Measurements from ENCODE around the gene PRAC2. TPM values are rescaled to one million over a fixed set of nuclear protein-coding genes. Genes with fewer than 3 reads are reported as not detected.

The PRAC2 gene
- total and polyA plus RNA-seq, 2 of the 13 experiments (the other 11 are each of a cell fraction or from before 2014, with no cell fraction given): not detected

DNA sequence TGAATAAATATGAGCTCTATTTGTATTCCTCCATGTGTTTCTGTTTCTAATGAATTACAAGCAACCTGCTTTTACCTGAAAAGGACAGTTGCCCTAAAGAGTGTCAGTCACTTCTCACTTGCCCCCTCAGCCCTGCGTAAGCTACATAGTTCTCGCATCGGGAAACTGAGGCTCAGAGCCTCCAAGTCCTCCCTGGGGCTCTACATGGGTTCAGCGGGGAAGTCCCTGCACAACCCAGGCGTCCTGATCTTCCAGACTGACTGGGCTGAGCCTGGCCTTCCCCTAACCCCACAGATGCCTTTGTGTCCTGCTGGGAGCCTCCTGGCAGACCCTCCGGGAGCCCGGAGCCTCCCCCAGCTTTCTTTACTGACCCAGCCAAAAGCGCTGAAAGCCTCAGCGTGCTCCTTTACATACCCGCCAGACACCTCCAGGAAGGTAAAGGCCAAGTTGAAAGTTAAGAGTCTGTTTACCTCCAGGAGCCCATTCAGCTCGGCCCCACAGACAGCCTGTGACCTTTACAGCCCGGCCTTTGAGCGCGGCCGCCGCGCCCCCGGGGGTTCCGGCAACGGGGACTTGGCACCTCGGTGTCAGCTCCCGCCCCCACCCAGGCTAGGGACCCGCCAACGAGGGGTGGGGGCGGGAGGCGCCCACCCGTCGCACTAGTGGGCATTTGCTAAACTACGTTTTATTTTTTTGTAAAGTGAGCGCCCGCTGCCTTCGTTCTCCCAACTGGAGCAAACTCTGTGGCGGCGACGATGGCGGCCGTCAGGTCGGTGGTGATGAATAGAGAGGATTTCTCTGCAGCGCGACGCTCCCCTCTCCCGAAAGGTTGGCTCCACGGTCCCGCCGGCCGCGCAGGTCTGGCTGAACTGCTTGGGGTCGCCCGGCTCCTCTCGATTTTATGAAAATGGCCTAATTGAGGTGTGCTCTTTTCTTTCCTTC, 10.0 kb downstream of the PRAC2 start (continued):
- no peak for TF ChIP-seq USF2 (IDR thresholded peaks at IDR 0.05; ENCODE audit: low read depth, low read length)
- no peak for TF ChIP-seq USF2 (CRISPR knock-in tag; IDR thresholded peaks at IDR 0.05; ENCODE audit: borderline replicate concordance)
- TF ChIP-seq ARNT (IDR thresholded peaks at IDR 0.05): no peak
- no peak for TF ChIP-seq IKZF4 (CRISPR knock-in tag; IDR thresholded peaks at IDR 0.05; ENCODE audit: borderline replicate concordance, low read depth, not compliant biosample characterization)
- no peak for TF ChIP-seq NFATC3 (CRISPR knock-in tag; IDR thresholded peaks at IDR 0.05)
- TF ChIP-seq PAXIP1 (CRISPR knock-in tag; conservative IDR thresholded peaks at IDR 0.05): no peak
- TF ChIP-seq ATF4 (CRISPR knock-in tag; IDR thresholded peaks at IDR 0.05): no peak
- TF ChIP-seq, protein P1, sequence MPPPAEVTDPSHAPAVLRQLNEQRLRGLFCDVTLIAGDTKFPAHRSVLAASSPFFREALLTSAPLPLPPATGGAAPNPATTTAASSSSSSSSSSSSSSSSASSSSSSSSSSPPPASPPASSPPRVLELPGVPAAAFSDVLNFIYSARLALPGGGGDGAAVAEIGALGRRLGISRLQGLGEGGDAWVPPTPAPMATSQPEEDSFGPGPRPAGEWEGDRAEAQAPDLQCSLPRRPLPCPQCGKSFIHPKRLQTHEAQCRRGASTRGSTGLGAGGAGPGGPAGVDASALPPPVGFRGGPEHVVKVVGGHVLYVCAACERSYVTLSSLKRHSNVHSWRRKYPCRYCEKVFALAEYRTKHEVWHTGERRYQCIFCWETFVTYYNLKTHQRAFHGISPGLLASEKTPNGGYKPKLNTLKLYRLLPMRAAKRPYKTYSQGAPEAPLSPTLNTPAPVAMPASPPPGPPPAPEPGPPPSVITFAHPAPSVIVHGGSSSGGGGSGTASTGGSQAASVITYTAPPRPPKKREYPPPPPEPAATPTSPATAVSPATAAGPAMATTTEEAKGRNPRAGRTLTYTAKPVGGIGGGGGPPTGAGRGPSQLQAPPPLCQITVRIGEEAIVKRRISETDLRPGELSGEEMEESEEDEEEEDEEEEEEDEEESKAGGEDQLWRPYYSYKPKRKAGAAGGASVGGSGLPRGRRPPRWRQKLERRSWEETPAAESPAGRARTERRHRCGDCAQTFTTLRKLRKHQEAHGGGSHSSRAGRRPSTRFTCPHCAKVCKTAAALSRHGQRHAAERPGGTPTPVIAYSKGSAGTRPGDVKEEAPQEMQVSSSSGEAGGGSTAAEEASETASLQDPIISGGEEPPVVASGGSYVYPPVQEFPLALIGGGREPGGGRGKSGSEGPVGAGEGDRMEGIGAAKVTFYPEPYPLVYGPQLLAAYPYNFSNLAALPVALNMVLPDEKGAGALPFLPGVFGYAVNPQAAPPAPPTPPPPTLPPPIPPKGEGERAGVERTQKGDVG (CRISPR knock-in tag; IDR thresholded peaks at IDR 0.05; ENCODE audit: borderline replicate concordance): no peak
- TF ChIP-seq IKZF1 (IDR thresholded peaks at IDR 0.05): no peak
- TF ChIP-seq TAF15 (IDR thresholded peaks at IDR 0.05; ENCODE audit: low read depth, low read length, poor library complexity, severe bottlenecking): no peak
- TF ChIP-seq, protein P2, sequence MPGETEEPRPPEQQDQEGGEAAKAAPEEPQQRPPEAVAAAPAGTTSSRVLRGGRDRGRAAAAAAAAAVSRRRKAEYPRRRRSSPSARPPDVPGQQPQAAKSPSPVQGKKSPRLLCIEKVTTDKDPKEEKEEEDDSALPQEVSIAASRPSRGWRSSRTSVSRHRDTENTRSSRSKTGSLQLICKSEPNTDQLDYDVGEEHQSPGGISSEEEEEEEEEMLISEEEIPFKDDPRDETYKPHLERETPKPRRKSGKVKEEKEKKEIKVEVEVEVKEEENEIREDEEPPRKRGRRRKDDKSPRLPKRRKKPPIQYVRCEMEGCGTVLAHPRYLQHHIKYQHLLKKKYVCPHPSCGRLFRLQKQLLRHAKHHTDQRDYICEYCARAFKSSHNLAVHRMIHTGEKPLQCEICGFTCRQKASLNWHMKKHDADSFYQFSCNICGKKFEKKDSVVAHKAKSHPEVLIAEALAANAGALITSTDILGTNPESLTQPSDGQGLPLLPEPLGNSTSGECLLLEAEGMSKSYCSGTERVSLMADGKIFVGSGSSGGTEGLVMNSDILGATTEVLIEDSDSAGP (CRISPR knock-in tag; IDR thresholded peaks at IDR 0.05; ENCODE audit: borderline replicate concordance): peak; percentile 14; the same call in 1 of the 2 replicates
- no peak for TF ChIP-seq ZMAT5 (CRISPR knock-in tag; IDR thresholded peaks at IDR 0.05; ENCODE audit: borderline replicate concordance, low read depth)
- no peak; the same call in 1 of the 2 replicates for TF ChIP-seq MTA1 (CRISPR knock-in tag; IDR thresholded peaks at IDR 0.05; ENCODE audit: borderline replicate concordance)
- TF ChIP-seq MXD3 (CRISPR knock-in tag; IDR thresholded peaks at IDR 0.05): no peak

Data from HepG2 (cell line).